GM19395 (cell line): ENCODE results near the gene NGEF.
"Not testable (repeated sequence)": the region's sequence is repeated elsewhere in the genome, so short reads cannot be mapped to it uniquely, and the experiment has no call there.

Experiments
- ATAC-seq: cut with Tn5 transposase; IDR thresholded peaks from one replicate; pipeline ENCODE4 v1.9.1; 2021; ENCODE audit warnings: mild to moderate bottlenecking, moderate library complexity; ENCODE audit not compliant: unreplicated experiment

The NGEF gene

DNA sequence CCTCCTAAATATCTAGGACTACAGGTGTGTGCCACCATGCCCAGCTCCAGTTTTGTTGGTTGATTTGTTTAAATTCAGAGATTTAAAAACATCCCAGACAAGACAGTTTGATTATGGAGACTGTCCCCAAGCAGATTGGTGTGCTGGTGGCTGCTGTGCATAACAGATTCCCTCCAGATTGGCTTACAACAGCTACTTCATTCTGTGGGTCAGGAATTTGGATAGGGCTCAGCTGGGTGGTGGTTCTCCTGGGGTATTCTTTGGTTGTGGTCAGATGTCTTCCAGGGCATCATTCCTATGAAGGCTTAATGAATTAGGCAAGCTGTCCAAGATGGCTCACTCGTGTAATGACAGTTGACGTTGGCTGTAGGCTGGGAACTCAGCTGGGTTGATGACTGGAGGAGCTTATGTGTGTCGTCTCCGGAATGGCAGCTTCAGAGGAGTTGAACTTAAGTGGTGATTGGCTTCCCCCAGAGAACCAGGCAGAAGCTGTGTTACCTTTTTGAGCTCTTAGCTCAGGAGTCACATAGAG, 153.6 kb downstream of the NGEF start:
- no peak for ATAC-seq

DNA sequence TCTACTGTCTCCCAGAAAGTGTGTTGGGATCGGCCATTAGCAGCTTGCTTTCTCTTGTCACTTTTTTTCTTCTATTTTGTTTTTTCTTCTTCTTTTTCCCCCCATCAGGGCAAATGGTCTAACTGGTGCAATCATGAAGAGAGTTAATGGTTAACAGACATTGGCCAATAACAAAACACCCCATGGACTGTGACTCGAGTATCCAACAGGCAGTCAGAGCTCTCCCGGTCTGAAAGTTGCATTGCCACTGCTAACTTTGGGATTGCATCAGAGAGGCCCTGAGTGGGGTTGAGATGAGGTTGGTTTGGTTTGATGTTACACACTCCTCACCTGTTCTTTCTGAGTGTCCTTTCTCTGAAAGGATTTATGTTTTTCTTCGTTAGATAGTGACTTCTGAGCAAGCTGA, 155.9 kb downstream of the NGEF start:
- ATAC-seq: no peak

DNA sequence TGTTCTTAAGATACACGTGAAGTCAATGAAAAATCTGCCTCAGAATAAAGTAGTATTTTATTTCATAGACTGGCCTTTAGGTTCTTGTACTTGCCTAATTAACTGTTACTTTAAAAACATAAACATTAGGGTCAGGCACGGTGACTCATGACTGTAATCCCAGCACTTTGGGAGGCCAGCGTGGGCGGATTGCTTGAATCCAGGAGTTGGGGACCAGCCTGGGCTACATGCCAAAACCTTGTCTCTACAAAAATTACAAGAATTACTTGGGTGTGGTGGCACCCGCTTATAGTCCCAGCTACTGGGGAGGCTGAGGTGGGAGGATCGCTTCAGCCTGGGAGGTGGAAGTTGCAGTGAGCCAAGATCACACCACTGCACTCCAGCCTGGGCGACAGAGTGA, 159.0 kb downstream of the NGEF start:
- no peak for ATAC-seq

DNA sequence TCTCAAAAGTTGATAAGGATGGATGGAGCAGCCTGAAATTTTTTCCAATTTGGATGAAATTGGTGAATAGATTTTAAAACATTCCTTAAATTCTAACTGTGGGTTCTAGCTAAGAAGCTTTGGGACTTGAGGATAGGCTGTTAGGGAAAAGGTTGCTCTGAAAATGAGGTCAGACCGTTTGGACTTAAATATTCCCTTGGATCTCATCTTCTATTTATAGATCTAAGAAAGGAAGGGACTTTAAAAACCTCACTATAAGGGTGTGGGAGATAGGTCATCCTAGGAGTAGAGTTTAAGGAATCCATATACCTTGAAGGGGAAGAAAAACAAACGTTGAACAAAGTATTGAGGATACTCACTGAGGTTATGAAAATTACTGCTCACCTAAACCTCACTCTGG, 160.4 kb downstream of the NGEF start:
- ATAC-seq: no peak

DNA sequence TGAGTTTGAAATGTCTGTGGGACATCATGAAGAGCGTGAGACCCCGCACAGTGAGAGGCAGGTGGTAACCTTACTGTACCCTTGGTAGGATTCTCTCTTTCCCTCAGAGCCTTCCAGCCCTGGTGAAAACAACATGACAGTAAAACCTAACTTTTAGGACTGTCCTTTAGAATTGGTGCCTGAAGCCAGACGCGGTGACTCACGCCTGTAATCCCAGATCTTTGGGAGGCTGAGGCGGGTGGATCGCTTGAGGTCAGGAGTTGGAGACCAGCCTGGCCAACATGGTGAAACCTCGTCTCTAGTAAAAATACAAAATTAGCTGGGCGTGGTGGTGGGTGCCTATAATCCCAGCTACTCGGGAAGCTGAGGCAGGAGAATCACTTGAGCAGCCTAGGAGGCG, 161.0 kb downstream of the NGEF start:
- not testable (repeated sequence) for ATAC-seq

DNA sequence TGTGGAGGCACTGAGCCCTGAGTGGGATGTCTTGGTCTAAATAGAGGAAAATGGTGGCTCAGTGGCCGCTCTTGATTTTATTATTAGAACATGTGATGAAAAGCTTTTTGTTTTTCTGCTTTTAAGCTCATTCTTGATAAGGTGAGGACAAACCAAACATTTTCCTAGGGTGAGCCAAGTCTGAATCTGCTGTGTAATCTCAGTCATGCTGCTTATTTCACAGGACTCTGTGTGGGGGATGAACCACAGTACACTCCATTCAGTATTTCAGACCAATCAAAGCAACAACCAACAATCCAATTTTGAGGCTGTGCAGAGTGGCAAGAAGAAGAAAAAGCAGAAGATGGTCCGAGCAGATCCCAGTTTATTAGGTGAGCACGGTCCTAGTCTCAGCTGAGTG, 163.0 kb downstream of the NGEF start:
- ATAC-seq: no peak

DNA sequence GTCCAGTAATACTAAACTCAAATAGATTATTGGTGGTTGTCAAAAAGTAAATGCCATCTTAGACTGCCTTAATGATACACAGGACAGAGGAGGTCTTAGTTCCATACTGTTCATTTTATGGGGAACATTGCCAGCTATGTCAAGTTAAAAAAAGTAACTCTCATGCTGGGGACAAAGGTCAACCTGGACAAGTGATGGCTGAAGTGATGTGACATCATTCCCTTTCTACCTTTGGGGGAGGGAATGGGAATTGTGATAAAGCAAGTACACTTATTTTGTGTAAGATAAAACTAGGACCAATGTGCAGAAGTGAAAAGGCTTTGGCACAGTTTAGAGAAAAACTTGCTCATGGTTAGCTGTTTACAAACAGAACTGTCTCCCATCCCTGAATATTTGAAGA, 167.0 kb downstream of the NGEF start:
- no peak for ATAC-seq

DNA sequence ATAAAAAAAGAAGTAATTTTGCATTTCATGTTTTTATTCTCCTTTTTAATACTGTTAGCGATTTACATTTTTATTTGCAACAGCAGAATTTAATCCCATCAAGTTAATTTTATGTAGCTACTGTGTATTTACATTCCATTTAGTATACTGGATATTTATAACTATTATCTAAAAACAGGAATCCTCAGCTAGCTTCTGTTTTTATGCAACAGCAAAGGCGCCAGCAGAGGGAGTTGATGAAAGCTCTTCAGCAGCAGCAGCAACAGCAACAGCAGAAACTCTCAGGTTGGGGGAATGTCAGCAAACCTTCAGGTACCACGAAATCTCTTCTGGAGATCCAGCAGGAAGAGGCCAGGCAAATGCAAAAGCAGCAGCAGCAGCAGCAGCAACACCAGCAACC, 169.2 kb downstream of the NGEF start:
- ATAC-seq: no peak

DNA sequence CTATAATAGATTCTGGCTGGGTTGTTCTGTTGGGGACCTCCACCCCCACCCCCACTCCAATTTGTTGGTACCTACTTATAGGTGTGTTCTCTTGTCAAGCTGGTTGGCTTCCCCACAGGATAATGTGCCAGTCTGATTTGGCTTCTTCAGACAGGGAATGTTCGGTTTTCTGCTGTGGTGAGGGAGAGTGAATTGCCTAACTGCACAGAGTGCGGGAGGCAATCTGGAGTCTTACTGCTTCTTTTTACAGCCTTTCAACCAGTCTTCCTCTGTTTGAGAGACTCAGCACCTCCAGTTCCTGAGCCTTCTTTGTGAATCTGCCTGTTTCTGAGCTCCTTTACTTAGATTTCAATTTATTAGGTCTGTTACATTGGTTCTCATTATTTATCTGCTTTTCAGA, 170.4 kb downstream of the NGEF start:
- no peak for ATAC-seq

DNA sequence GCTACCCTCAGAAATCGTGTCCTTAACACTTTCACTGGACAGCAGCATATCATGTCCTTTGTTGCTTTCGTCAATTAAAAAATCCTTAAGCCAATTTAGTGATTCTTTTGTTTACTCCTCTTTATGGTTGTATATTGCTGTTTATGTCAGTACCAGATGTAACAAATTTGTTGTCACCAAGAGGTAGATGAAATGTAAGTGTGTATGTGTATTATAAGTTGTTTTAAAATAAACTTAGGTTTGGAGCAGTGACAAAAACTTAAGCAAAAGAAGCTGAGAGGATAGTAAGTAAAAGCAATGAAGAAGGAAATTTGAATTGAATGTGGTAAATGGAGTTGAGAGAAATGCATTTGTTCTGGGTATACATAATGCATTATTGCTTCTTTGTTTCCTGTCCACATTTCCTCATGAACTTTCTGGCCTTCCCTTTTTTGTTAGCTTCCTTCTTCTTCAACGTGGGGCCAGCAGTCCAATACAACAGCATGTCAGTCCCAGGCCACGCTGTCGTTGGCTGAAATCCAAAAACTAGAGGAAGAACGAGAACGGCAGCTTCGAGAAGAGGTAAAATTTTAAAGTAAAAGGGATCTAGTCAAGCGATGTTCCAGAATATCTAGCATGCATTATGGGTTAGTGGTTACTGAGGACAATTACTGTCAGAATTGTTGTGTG, 173.5 kb downstream of the NGEF start:
- no peak for ATAC-seq

DNA sequence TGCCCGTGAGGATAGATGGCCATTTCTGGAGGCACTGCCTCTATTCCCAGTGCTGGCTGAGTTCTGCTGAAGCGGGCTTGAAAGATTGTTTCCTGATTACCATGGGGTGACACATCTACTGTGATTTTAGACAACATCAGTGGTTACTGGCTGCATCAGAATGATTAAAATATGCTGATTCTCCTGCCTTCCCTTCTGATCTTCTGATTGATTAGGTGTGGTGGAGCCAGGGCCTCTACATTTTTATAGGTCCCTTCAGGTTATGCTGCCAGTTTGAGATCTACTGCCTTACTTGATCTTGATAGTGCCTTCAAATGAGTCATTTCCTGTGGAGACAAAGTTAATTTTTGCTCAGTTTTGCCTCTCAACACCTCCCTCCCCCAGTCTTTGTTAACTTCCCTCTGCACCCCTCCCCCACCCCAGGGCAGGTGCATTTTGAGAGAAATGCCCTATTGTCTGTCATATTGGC, 174.6 kb downstream of the NGEF start:
- ATAC-seq: peak; percentile 89

DNA sequence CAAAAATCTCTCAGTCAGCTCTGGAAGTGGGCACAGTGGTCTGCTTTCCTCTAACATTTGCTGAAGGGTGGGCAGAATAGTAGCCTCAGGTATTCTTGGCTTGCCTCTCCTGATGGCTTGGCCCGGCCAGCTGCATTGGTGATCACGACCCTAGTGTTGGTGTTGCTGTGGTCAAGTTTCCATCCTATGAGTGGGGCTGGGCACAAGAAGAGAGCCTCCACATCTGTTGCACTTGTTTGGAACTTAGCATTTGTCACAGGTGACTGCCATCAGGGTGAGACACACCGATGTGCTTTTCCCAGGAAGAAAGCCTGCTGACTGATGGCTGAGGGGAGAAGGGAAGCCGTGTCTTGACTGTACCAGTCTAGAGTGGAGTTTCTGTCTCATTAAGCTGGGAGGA, 176.1 kb downstream of the NGEF start:
- no peak for ATAC-seq

DNA sequence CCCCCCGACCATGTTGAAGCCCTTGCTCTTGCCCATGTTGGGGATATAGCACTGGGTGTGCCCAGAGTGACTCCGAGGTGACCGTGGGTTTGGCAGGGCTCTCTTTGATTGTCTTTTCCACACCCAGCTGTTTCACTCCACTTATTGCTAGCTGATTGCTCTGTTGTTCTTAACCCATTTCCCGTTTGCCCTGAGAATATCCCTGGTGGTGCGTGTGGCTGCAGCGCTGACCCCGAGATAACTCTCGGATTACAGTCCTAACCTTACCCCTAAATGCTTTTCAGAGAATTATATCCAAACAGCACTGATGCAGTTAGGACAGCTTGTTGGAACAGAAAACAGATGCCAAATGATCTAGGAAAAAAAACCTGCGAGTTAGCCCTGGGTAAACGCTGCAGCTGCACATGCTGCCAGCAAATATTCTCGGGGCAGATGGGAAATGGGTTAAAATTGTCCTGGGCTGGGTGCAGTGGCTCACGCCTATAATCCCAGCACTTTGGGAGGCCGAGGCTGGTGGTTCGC, 177.3 kb downstream of the NGEF start:
- no peak for ATAC-seq

DNA sequence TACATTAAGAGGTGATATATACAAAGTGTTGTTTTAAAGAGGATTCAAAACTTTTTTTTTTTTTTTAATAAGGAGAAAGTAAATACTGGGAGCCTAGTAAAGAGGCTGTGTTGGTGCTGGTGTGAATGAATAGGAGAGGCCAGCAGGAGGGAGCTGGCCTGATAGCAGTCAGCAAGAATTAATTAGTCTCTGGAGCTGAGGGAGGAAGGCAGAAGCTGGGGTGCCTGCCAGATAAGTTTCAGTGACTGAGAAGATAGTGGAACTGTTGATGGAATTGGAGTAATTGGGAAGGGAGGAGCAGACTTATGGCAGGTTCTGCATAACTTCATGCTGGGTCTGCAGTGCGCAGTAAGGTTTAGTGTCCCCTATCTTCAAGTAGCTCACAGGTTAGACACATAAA, 179.2 kb downstream of the NGEF start:
- ATAC-seq: no peak

DNA sequence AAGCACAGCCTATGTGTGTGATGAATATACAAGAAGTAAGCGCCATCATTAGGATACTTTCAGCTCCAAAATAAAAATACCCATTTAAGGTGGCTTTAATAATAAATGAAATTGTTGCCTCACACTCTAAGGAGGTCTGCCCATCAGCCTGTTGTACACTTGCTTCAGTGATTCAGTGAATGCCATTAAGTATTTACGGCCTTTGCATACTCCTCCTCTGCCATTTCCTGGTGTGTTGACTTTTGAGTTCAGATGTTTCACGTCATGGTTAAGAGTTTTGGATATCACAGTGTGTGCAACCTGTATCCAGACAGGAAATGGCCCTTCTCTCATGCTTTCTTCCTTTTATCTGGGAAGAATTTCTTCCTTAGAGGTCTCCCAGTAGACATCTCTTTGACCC, 181.6 kb downstream of the NGEF start:
- ATAC-seq: no peak

DNA sequence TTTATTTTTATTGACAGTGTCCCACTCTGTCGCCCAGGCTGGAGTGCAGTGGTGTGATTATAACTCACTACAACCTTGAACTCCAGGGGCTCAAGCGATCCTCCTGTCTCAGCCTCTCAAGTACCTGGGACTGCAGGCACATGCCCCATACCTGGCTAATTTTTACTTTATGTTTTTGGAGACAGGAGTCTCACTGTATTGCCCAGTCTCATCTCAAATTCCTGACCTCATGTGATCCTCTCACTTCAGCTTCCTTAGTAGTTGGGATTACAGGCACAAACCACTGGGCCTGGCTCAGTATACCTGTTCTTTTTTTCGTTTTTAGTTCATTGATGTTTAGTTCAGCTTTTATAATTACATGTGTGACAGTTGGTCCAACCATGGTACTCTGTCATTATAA, 183.1 kb downstream of the NGEF start:
- ATAC-seq: no peak
